GM18502 (cell line): ENCODE measurements around the gene CRYAB.

Experiments used
- ATAC-seq: cut with Tn5 transposase; IDR thresholded peaks from one replicate; pipeline ENCODE4 v1.9.1; 2021; ENCODE audit warnings: mild to moderate bottlenecking; ENCODE audit not compliant: unreplicated experiment, poor library complexity

The CRYAB gene

GRCh38 chr11:111911563-111912401 lies at the start of gene CRYAB:
TSS of gene CRYAB (minus strand) at chr11:111911770. CDS start at chr11:111911724, 46 bp downstream.
- ATAC-seq, result no peak

GRCh38 chr11:111960916-111961315 lies 49.3 kb upstream of the CRYAB start:
- ATAC-seq, result no peak

GRCh38 chr11:111957663-111958444 lies 46.3 kb upstream of the CRYAB start:
- ATAC-seq, result no peak

- no peak for ATAC-seq
Measured at GRCh38 chr11:111954154-111954553, 42.6 kb upstream of the CRYAB start.

- ATAC-seq, result no peak
Measured at GRCh38 chr11:111951565-111951964, 40.0 kb upstream of the CRYAB start.

GRCh38 chr11:111949519-111950426 lies 38.2 kb upstream of the CRYAB start:
- ATAC-seq, result no peak

- no peak for ATAC-seq
Measured at GRCh38 chr11:111947143-111947542, 35.6 kb upstream of the CRYAB start.

GRCh38 chr11:111946499-111946898 lies 34.9 kb upstream of the CRYAB start:
- no peak for ATAC-seq

GRCh38 chr11:111945198-111945597 lies 33.6 kb upstream of the CRYAB start:
- ATAC-seq, result no peak

GRCh38 chr11:111944651-111945051 lies 33.1 kb upstream of the CRYAB start:
- ATAC-seq, result no peak

- ATAC-seq, result no peak
Measured at GRCh38 chr11:111944139-111944538, 32.6 kb upstream of the CRYAB start.

- ATAC-seq, result no peak
Measured at GRCh38 chr11:111942829-111943228, 31.3 kb upstream of the CRYAB start.

- no peak for ATAC-seq
Measured at GRCh38 chr11:111941963-111942362, 30.4 kb upstream of the CRYAB start.

- no peak for ATAC-seq
Measured at GRCh38 chr11:111939836-111940604, 28.4 kb upstream of the CRYAB start.

- ATAC-seq, result peak; percentile 94
Measured at GRCh38 chr11:111938687-111939160, 27.2 kb upstream of the CRYAB start.

- ATAC-seq, result no peak
Measured at GRCh38 chr11:111937844-111938243, 26.3 kb upstream of the CRYAB start.

- ATAC-seq, result no peak
Measured at GRCh38 chr11:111937461-111937769, 25.8 kb upstream of the CRYAB start.

GRCh38 chr11:111936040-111936540 lies 24.5 kb upstream of the CRYAB start:
- no peak for ATAC-seq

- ATAC-seq, result no peak
Measured at GRCh38 chr11:111935317-111936039, 23.9 kb upstream of the CRYAB start.
